HG02610 (cell line): ENCODE data around the gene RBKS.

Experiments used
- ATAC-seq: cut with Tn5 transposase; IDR thresholded peaks from one replicate; pipeline ENCODE4 v1.9.1; 2021; ENCODE audit warnings: mild to moderate bottlenecking, moderate library complexity; ENCODE audit not compliant: unreplicated experiment

The RBKS gene

DNA sequence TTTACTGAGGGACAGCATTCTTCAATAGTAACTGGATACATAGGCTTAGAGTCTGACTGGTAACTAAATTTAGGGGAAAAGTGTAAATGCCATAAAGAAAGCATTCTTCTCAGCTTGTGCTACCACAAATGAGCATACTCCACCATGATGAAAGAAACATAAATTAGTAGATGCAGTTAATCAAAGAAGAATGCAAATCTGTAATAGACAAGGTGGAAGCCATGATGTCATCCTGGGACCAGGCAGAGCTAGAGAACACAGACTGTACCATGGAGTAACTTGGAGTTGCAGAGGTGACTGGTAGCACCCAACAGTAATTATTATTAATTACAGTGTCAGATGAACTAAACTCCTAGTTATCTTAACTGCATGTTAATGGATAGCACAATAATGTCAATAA lies 51.7 kb downstream of the RBKS start:
- no peak for ATAC-seq

DNA sequence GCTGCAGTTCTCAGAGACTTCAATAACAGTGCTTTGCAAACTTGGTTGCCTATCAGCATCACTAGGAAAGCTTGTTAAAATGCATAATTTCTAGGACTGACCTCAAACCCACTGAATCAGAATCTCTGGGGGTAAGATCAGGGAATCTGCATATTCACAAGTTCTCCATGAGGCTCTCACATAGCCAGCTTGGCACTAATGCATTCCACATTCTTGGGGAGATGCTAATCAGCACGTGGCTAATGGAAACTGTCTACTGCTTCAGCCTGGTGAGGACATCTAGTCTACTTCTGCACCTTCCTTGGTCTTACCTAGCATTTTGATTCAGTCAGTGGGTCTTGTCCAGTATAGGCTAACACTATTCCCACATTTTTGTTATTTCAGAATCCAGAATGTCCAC lies 56.3 kb downstream of the RBKS start:
- no peak for ATAC-seq

- ATAC-seq: no peak
These were observed 57.8 kb downstream of the RBKS start for GRCh38 chr2:27832396-27832795.

- ATAC-seq: no peak
These were observed 58.7 kb downstream of the RBKS start for GRCh38 chr2:27831279-27832050.

DNA sequence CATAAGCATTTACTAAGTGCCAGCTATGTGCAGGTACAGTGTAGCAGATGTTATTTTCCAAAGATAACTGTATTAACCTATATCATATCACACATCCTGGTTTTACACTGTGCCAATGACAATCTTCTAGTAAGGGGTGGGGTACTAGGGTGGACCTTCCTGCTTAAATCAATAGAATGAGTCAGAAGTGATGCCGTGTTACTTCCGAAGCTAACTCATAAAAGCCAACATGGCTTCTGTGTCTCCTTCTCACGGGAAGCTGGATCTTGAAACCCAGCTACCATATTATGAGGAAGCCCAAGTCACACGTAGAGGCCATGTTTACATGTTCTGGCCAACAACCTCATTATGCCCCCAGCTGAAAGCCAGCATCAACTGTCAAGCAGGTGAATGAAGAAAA lies 59.5 kb downstream of the RBKS start:
- no peak for ATAC-seq

DNA sequence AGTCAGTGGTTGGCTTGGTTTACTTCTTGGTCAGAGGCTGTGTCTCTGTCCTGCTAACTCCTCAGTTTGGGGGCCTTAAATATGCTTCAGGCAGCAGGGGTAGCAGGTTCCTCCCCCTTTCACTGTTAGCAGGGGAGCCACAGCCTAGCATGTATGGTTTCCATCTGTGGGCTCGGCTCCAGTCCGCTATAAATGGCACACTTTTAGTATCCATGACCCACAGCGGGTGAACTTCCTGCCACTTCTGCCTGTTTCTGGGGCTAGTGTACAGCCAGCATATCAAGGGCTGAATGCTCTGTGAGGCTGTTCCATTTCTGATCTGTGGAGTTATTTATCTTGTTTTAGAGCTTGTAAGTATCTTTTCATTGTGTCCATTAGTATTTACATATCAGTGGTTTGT lies 60.4 kb downstream of the RBKS start:
- no peak for ATAC-seq

DNA sequence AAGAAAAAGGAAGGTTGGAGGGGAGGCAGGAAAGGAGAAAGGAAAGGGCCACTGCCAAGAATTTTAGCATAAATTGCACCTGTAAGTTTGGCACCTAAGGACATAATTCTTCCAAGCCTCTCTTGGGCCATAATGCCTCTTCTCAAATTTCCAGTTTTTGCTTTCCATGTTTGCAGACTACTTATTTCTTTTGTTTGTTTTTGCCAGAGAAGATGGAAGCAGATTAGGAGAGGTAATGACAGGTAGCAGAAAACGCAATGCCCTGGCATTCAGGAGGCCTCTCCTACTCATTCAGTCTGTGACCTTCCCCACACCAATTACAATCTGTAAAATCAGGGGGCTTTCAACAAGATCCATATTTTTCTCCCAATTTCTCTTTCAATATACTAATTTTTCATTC lies 61.9 kb downstream of the RBKS start:
- no peak for ATAC-seq

DNA sequence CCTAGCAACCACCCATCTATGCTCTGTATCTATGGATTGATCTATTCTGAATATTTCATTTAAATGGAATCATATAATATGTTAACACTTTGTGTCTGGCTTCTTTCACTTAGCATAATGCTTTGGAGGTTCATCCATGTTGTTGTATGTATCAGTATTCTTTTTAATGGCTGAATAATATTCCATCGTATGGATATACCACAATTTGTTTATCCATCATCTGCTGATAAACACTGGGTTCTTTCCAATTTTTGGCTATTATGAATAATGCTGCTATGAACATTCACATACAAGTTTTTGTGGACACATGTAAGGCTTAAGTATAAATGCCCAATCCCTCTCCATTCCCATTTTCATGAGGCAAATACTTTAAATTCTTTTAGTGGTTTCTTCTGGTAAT lies 65.8 kb downstream of the RBKS start:
- ATAC-seq: no peak

GRCh38 chr2:27823569-27823968 lies 66.6 kb downstream of the RBKS start:
- no peak for ATAC-seq

DNA sequence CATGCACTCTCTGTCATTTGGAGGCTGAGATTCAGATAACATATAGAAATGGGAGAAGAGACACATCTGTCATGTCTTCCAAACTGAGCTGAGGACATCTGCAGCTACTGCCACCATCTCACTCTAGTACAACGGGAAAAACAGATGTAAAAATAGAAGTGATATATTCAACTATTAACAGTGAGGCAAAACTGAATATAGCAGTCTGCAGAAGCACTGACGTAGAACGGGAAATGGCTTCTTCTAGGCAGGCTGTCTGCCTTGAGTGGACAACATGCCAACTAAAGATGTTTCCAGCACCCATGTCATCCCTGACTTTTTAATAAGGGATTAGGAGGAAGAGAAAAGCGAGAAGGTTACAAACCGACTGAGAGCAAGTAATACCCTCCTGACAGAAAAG lies 67.1 kb downstream of the RBKS start:
- no peak for ATAC-seq

- ATAC-seq: no peak
These were observed 68.1 kb downstream of the RBKS start for GRCh38 chr2:27822049-27822448.

DNA sequence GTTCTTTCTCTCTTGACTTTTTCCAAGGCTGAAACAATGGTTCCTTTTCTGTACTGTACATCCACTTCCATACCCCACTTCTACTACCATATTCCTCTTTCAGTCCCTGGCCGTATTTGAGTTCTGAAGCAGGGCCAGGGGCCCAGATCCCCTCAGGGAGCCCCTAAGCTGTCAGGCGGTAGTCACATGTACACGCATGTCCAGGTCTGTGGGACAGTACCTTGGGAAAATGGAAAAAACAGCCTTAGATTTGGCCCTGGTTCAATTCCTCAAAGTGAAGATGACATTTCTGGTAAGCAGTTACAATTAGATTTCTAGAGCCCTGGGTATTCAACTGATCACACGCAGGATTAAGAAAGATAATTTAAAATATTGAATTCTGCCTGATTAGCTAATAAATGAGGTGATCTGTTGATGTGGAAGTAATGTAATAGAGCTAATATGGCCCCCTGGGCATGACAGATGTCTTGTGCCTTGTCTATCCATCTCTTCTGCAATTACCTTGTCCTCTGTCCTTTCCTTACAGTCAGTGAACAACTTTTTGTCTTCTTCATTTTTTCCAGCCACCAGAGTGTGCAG lies 74.2 kb downstream of the RBKS start:
- no peak for ATAC-seq

- no peak for ATAC-seq
These were observed 75.4 kb downstream of the RBKS start for GRCh38 chr2:27814758-27815157.

DNA sequence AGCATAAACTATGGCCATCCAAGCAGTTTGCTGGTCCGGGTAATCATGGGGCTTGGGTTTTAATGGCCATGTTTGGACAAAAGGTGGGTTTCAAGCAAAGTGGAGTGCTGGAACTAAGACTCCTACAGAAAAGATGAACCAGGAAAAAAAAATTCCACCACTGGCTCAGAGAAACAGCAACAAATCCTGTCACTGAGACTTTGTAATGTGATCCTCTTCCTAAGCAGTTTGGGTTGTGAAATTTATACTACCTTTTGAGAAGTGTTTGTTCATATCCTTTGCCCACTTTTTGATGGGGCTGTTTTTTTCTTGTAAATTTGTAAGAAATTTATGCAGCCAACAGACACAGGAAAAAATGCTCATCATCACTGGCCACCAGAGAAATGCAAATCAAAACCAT lies 78.4 kb downstream of the RBKS start:
- no peak for ATAC-seq

GRCh38 chr2:27810455-27810854 lies 79.7 kb downstream of the RBKS start:
- no peak for ATAC-seq

DNA sequence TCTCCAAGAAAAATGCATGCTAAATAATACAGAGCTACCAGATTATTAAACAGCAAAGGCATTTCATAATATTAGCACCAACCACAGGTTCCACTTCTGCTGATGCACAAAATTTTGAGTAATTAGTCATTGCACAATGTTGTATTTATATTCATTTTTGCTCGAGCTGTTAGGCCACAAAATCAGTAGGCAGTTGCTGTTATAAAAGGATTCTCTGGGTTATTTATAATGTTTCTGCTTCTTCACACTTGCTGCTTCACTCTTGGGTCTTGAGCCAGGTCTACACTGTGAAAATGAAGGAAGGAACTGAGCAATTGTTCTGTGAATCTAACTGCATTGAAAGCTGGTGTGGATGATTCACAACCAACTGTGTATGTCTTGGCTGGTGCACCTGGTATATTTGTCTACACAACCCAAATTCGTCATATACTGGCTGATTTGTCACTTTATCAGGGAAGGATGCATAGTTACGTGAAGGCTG lies 80.4 kb downstream of the RBKS start:
- ATAC-seq: no peak

- no peak for ATAC-seq
These were observed 81.2 kb downstream of the RBKS start for GRCh38 chr2:27808984-27809383.

DNA sequence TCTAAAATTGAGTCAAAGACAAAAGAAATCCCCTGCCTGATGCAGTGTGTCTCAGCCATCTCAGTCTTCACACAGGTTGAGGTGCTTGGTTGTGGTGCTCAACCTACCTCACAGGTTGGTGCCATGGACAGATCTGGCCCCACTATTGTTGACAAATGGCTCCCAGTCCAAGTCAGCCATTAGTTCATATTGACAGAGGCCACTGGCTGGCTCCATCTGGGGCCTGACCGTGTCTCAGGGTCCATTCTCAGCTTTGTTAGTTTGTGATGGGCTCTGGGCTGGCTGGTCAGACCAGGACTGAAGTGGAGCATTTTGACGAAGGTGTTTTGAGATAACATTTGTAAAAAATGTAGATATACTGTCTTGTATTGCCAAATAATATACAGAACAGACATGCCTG lies 81.8 kb downstream of the RBKS start:
- ATAC-seq: no peak

DNA sequence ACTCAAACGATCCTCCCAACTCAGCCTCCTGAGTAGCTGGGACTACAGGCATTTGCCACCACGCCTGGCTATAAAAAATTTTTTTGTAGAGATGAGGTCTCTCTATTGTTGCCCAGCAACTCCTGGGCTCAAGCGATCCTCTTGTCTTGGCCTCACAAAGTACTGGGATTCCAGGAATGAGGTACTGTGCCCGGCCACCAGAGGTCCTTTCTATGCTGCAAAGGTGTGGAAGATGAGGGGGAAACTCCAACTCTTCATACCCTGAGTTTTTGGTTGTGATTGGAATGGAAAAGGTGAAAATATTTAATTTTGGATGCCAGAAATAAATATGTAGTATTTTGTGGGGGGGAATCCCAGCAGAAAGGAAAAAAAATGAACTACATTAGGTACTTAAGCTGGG lies 82.7 kb downstream of the RBKS start:
- ATAC-seq: no peak

DNA sequence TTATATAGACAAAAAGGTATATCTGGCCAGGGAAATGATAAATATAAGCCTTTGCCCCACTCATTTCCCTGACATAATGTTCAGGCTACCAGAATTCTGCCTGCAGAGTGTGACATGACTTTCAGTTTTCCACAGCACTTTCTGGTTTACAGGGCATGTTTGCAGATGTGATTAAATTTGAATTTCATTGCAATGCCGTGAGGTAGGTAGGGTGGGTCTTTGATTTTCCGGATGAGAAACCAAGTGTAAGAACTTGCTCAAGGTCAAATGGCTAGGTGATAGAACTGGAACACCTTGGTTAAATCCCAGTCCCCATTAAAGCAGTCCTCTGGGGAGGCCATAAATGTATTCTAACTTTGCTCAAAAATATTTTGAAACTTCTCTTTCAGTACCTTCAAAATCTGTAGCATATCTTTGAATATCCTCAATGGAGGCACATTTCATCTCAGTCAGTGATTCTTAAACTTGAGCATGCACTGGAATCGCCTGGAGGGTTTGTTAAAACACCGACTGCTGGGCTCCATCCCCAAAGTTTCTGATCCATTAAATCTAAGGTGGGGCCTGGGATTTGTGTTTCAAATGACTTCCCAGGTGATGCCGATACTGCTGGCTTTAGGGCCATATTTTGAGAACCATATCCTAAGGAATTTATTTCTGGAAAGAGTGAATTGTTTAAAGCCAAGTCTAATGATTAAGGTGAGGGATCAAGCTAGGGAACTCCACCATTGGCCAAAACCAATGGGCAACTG lies 83.7 kb downstream of the RBKS start:
- ATAC-seq: no peak

DNA sequence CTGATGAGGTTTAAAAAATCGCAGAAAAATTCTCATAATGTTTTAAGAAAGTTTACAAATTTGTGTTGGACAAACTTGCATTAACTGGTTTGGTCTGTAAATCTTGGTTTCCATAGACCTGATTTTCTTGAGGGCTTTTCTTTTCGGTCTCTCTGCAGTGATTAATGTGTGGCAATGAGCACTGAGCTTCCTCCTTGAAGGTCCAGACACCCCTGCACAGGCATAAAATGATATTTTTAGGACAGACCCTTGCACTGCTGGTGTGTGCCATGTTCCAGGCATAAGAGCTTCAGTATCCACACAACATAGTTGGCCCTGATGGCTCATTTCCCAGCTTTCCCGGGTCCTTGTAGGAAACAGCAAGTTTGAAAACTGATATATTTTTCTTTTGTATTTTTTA lies 85.0 kb downstream of the RBKS start:
- ATAC-seq: no peak

DNA sequence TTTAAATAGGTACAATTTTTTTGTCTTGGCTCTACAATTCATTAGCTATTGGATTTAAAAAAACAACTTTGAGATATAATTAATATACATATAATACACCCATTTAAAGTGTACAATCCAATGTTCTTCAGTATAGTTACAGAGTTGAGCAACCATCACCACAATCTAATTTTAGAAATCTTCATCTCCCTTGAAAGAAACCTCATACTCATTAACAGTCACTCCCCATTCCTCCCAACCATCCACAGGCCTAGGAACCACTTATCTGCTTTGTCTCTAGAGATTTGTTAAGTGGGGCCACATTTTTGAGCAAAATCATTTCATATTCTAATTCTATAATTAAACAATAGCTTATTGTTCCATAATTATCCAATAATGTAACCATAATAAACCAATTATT lies 86.0 kb downstream of the RBKS start:
- no peak for ATAC-seq
